ENCODE data around the gene TRMT112.
A peak's percentile ranks its signal among the peaks of the same experiment; 100 is the strongest.

The TRMT112 gene

GRCh38 chr11:64318766-64319761 is 1.7 kb upstream of the TRMT112 start:
- TF ChIP-seq CTCF (conservative IDR thresholded peaks at IDR 0.05): no peak

GRCh38 chr11:64317961-64318765 is 804 bp upstream of the TRMT112 start, which contains the start of gene PRDX5:
PRDX5 (plus strand) TSS chr11:64318121; CDS start chr11:64318216, 95 bp downstream.
- peak within 1 kb of the TSS; percentile 100 for H3K27ac ChIP-seq
- TF ChIP-seq CTCF (conservative IDR thresholded peaks at IDR 0.05): peak; percentile 90

More at GRCh38 chr11:64318766-64319761, 1.7 kb upstream of the TRMT112 start:
- peak overlapping the region; percentile 100 for H3K27ac ChIP-seq

- H3K27ac ChIP-seq: peak overlapping the region; percentile 100
- TF ChIP-seq CTCF (conservative IDR thresholded peaks at IDR 0.05): peak; percentile 92
Observed at GRCh38 chr11:64316672-64317324, 561 bp downstream of the TRMT112 start.

GRCh38 chr11:64315667-64316526 is 1.5 kb downstream of the TRMT112 start:
- H3K27ac ChIP-seq: peak overlapping the region; percentile 100

- TF ChIP-seq CTCF (conservative IDR thresholded peaks at IDR 0.05): peak; percentile 55; the same call in 1 of the 2 replicates
- H3K27ac ChIP-seq: peak overlapping the region; percentile 100
Observed at GRCh38 chr11:64314805-64315561, 2.4 kb downstream of the TRMT112 start.

GRCh38 chr11:64314146-64314804 is 3.1 kb downstream of the TRMT112 start:
- TF ChIP-seq CTCF (conservative IDR thresholded peaks at IDR 0.05): peak; percentile 68
- peak overlapping the region; percentile 100 for H3K27ac ChIP-seq
